Ishikawa (cell line): ENCODE results near the gene OR12D2.

Source experiments
- CEBPB ChIP-seq: IDR thresholded peaks from 2 replicates; pipeline ENCODE4 v1.6.1; 2012
- CREB1 ChIP-seq: IDR thresholded peaks from 2 replicates; pipeline ENCODE4 v1.6.1; 2012; ENCODE audit warnings: low read depth
- EGR1 ChIP-seq: IDR thresholded peaks from 2 replicates; pipeline ENCODE4 v1.6.1; 2012
- EP300 ChIP-seq: IDR thresholded peaks from 2 replicates; pipeline ENCODE4 v1.6.1; 2012; ENCODE audit warnings: borderline replicate concordance
- FOXM1 ChIP-seq: IDR thresholded peaks from 2 replicates; pipeline ENCODE4 v1.6.1; 2012; ENCODE audit warnings: low read depth, borderline replicate concordance
- NFIC ChIP-seq: IDR thresholded peaks from 2 replicates; pipeline ENCODE4 v1.6.1; 2012
- RAD21 ChIP-seq: IDR thresholded peaks from 2 replicates; pipeline ENCODE4 v1.6.1; 2012; ENCODE audit warnings: low read depth
- REST ChIP-seq: IDR thresholded peaks from 2 replicates; pipeline ENCODE4 v1.6.1; 2012; ENCODE audit warnings: low read depth, mild to moderate bottlenecking
- TAF1 ChIP-seq: IDR thresholded peaks from 2 replicates; pipeline ENCODE4 v1.6.1; 2012; ENCODE audit warnings: low read depth, mild to moderate bottlenecking
- TCF12 ChIP-seq: IDR thresholded peaks from 2 replicates; pipeline ENCODE4 v1.6.1; 2012; ENCODE audit warnings: low read depth
- TEAD4 ChIP-seq: IDR thresholded peaks from 2 replicates; pipeline ENCODE4 v1.6.1; 2012
- USF1 ChIP-seq: IDR thresholded peaks from 2 replicates; pipeline ENCODE4 v1.6.1; 2012
- YY1 ChIP-seq: IDR thresholded peaks from 2 replicates; pipeline ENCODE4 v1.6.1; 2012; ENCODE audit warnings: low read depth
- ZBTB7A ChIP-seq: IDR thresholded peaks from 2 replicates; pipeline ENCODE4 v1.6.1; 2012; ENCODE audit warnings: low read depth
- TF ChIP-seq, protein P1 (sequence below): IDR thresholded peaks from 2 replicates; pipeline ENCODE4 v1.6.1; 2012

Gene OR12D2

DNA sequence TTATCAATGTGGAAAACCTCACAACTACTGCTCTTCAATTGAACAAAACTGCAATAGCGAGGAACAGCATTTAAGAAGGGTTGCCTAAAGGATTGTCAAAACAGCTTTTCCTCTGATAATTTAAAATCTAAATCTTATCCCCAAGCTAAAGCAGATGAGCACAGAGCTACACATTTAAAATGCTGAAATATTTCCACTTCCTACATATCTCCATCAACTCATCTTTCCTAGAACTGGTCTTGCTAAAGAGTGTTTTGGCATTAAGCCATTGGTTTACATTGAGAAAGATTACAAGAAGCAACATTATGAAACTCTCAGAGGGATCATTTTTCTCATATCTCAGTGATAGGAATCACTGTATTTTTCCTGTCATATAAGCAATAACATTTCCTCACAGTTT is 47.3 kb downstream of the OR12D2 start:
- no peak for TF ChIP-seq FOXM1
- TF ChIP-seq EP300: no peak
- TF ChIP-seq EGR1: no peak
- TF ChIP-seq TAF1: no peak
- no peak for TF ChIP-seq TEAD4
- TF ChIP-seq CEBPB: no peak
- TF ChIP-seq YY1: no peak
- TF ChIP-seq USF1: no peak
- TF ChIP-seq REST: no peak
- TF ChIP-seq, protein P1, sequence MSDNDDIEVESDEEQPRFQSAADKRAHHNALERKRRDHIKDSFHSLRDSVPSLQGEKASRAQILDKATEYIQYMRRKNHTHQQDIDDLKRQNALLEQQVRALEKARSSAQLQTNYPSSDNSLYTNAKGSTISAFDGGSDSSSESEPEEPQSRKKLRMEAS: no peak
- no peak for TF ChIP-seq RAD21
- TF ChIP-seq TCF12: no peak
- TF ChIP-seq ZBTB7A: no peak
- TF ChIP-seq CREB1: no peak
- no peak for TF ChIP-seq NFIC
